Stimulated activated CD8-positive, alpha-beta memory T cell treated with anti-CD3 and anti-CD28 coated beads, Interleukin-7, amount 100 ng/mL, for 4 hours (primary cell): ENCODE measurements around the gene TNFRSF19.

ENCODE experiments used
- DNase-seq, 2 donors: peaks; one replicate each; pipeline ENCODE4 v3.0.0-alpha.2; 2020; ENCODE audit warnings: low read depth in 2 of 2

Gene TNFRSF19

GRCh38 chr13:23608138-23608537 lies 37.9 kb downstream of the TNFRSF19 start:
- no peak for DNase-seq

DNA sequence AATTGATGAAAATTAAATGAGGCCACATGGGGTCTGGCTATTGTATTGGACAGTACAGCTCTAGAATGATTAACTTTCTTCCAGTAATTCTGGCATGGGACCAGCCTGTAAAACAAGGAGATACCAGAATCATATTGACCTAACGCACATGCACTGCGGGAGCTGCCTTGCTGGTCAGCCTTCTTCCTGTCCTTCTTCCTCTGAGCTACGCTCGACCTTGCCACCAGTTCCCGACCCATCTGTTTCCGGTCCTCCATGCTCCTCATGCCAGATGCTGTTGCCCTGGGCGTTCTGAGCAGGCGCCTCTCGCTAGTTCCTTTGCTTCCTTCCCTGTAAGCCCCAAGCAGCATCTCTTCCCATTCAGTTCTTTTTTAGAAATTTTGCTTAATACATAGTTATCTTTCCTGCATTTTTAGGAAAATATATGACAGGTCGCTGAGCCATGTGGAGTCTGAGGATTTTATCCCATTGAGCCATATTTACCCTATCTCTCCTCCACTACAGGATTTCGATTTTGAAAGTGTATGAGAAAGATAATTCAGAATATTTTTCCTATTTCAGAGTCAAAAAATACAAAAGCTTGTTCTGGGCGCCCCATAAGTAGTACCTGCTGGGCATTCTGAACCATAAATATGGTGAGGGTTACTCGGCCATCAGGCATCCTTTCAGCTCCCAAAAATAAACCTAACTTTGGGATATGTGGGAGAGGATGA lies 38.6 kb downstream of the TNFRSF19 start:
- DNase-seq, result no peak

DNA sequence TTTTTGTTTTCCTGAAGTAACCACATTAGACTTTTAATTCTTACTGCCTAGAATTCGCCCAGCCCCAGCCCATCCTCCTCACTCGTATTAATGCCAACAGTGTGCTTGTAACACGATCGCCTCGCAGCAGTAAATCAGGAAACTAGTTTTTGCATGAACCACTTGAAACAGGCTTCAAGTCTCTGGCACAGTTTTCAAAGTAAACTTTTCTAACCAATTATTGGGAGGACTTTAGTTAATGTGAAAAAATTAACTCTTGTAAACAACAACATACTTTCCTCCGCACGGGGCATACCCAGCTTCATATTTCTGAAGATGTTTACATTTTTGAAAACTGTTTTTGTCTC lies 39.2 kb downstream of the TNFRSF19 start:
- DNase-seq, result no peak

DNA sequence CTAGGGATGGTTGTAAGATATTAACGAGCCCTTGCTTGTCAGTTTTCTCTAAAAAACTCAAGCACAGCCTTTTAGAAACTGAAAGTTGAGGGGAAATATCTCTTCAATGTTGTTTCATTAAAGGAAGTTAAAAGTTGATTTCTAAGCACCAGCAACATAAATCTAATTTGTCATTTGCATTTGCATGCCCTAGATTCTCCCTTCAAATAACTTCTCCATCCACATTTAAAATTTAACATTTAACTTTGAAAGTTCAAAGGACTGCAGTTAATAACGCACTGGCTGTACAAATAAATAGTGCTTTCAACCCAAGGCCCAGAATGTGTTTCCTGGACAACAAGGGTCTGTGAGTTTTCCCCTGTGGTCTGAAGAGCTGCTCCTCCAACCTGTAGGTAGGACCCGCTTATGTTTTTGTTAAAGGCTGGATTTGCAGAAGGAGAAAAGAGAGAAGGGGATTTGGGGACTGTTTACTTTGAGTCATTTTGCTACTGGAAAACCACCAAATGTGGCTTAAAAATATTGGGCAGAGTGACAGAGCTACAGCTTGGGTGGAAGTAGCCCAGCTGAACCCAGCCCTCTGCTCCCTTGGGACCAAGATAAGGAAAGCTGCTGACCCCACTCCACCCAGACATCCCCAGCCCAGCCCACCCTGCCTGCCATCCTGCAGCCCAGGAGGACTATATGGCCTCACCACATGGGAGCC lies 39.8 kb downstream of the TNFRSF19 start:
- DNase-seq, result no peak

- DNase-seq, result no peak
These were observed 40.8 kb downstream of the TNFRSF19 start for GRCh38 chr13:23610966-23611491.

DNA sequence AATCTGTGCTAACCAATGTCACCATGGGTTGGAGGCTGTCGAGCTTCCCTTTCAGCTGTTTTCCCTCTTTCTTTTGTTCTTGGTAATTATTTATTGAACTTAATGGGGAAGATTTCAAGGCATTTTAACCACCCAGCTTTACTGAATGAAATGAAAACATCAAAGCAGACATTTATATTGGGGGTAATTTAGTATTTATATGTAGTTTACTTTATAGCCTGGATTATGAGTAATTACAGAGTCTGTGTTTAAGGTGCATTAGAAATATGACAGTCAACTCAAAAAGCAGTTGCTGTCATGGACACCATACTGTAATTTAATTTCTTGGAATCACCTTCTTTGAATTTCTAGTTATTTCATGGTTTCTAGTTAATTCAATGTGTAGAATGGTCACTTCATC lies 42.0 kb downstream of the TNFRSF19 start:
- no peak for DNase-seq

GRCh38 chr13:23612731-23613130 lies 42.5 kb downstream of the TNFRSF19 start:
- DNase-seq, result no peak

DNA sequence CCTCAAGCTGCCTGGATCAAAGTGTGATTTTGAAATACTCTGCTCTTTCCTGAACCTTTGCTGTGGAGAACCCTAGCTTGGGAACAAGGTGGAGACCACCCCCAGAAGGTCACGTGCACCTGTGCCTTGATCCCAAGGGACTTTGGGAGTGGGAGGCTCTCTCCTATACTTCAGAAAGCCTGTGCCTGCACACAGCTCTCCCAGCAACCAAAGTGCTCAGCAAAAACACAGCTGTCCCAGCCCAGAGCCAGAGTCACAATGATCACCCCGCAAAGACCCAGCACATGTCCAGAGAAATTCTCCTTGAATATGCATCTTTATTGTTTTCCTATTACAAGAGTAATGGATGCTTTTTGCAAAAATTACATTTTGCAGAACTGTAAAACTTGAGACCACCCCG lies 43.4 kb downstream of the TNFRSF19 start:
- no peak for DNase-seq

GRCh38 chr13:23615395-23616081 lies 45.3 kb downstream of the TNFRSF19 start:
- DNase-seq, result no peak

DNA sequence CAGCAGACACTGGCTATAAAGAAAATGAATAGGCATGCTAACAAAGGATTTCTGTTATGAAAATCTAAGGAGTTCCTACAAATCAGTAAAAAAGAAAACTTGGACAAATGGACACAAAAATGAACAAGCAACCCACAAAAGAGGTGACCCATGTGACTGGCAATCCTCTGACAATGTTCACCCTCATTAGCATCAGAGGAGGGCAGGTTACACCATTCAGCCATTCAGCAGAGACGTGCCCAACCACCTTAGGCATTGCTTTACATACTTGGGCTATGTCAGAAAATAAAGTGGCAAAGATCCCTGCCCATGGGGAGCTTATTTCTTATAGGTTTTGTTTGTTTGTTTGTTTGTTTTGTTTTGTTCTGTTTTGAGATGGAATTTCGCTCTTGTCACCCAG lies 46.0 kb downstream of the TNFRSF19 start:
- DNase-seq, result no peak

DNA sequence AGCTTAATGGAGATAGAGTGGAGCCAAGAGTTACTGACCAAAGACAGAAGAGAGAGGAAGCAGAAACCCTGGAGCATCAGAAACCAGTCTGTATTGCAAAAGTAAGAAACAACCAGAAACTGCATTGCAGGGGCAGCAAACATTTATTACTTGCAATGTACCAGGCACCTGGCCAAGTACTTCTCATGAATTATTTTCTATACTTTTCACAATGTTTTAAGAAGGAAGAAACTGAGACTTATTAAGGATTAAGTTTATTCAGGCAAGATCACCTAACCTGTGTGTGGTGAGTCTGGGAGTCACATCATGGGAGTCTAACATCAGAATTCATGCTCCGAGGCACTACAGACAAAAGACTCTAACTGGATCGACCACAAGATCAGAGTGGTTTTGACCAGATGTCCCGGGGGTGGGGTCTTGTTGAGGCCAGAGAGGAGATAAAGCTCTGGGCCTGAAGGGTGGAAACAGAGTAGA lies 47.4 kb downstream of the TNFRSF19 start:
- DNase-seq, result no peak

DNA sequence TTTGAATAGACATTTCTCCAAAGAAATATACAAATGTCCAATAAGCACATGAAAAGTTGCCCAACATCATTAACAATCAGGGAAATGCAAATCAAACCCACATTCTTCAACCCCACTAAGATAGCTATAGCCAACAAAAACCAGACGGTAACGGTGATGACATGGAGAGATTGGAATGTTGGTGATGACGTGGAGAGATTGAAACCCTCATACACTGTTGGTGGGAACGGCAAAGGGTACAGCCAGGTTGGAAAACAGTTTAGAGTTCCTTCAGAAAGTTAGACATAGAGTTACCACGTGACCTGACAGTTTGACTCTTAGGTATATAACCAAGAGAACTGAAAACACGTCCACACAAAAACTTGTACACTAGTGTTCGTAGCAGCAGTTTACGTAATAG lies 48.1 kb downstream of the TNFRSF19 start:
- no peak for DNase-seq

GRCh38 chr13:23619068-23619855 lies 49.0 kb downstream of the TNFRSF19 start:
- no peak for DNase-seq

GRCh38 chr13:23620211-23620610 lies 50.0 kb downstream of the TNFRSF19 start:
- DNase-seq, result no peak

DNA sequence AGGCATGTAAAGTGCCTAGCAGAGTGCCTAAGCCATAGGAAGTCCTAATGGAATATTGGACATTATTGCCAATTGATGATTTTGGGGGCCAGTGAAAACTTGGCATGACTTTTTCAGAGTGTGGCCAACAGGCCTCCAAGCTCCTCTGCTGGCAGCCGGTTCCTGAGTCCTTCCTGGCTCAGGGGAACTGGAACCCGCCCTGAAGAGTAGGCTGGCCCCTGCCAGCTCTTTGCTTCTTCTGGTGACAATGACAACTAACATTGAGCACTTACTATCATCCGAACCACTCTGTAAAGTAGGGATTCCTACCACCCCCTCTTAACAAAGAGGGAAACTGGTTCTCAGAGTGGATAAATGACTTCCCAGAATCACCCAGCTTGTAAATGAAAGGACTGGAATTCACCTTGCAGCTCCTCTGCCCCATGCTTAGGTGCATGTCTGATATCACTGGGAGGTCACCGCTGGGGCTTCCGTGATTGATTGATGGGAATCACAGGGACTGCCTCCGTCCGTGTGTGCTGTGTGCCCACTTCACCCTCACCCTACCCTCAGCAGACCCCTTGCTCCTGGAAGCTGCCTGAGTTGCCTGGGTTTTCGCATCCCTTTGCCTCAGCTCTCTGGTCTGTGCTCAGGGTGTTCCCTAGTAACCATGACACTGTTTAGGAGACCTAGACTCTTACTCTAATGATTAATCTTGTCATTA lies 50.6 kb downstream of the TNFRSF19 start:
- DNase-seq, result no peak

DNA sequence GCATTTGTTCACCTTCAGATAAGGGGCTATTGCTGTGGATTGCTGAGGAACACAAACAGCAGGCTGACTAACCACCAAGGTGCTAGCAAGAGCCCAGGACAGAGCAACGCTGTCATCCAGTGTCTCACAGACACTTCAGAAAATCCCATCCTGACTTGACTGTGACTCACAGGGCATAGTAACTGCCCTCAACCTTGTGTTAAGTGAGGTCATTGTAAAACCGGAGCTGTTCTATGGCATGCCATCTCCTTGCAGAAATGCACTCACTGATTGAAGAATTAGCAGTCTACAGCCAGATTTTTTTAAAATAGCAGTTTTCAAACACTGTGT lies 51.1 kb downstream of the TNFRSF19 start:
- DNase-seq, result no peak

GRCh38 chr13:23622985-23623384 lies 52.8 kb downstream of the TNFRSF19 start:
- no peak for DNase-seq

GRCh38 chr13:23623394-23623793 lies 53.2 kb downstream of the TNFRSF19 start:
- no peak for DNase-seq

DNA sequence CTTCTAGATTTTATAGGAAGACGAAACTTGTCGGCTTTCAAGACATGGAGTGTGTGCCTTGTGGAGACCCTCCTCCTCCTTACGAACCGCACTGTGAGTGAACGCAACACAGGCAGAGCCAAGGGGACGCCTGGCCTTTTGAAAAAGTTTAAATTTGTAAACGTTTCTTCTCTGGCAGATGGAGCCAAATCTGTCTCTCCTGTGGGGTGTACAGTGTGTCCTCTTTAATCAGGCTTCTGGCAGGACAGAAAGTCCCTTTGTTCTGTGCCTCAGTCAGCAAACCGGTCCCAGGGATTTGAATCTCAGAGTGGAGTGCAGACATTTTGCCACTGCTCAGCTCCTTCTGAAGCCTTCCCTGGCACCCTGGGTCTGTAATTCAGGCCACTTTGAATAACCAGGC lies 56.5 kb downstream of the TNFRSF19 start:
- DNase-seq, result no peak

GRCh38 chr13:23627410-23627809 lies 57.2 kb downstream of the TNFRSF19 start:
- no peak for DNase-seq

- no peak for DNase-seq
These were observed 58.0 kb downstream of the TNFRSF19 start for GRCh38 chr13:23628250-23628649.
